NCI-H2029 (cell line): Measurements from ENCODE around the gene NPHP4.

Experiments used
- DNase-seq: peaks from one replicate; lab custom pipeline; 2025; lab: John Stamatoyannopoulos, UW

The NPHP4 gene

GRCh38 chr1:5890346-5891106, 101.7 kb downstream of the NPHP4 start:
- DNase-seq = no peak

GRCh38 chr1:5889901-5890300, 102.3 kb downstream of the NPHP4 start:
- no peak for DNase-seq

- no peak for DNase-seq
Observed at GRCh38 chr1:5889462-5889861, 102.8 kb downstream of the NPHP4 start.

- no peak for DNase-seq
Observed at GRCh38 chr1:5888606-5889211, 103.5 kb downstream of the NPHP4 start.

GRCh38 chr1:5887971-5888361, 104.3 kb downstream of the NPHP4 start:
- DNase-seq = no peak

- no peak for DNase-seq
Observed at GRCh38 chr1:5887349-5887970, 104.8 kb downstream of the NPHP4 start.

- DNase-seq = no peak
Observed at GRCh38 chr1:5886541-5887348, 105.5 kb downstream of the NPHP4 start.

- no peak for DNase-seq
Observed at GRCh38 chr1:5886140-5886483, 106.1 kb downstream of the NPHP4 start.

GRCh38 chr1:5885471-5886139, 106.6 kb downstream of the NPHP4 start:
- no peak for DNase-seq

- DNase-seq = no peak
Observed at GRCh38 chr1:5884110-5884509, 108.1 kb downstream of the NPHP4 start.

- DNase-seq = no peak
Observed at GRCh38 chr1:5883129-5884048, 108.8 kb downstream of the NPHP4 start.

- DNase-seq = no peak
Observed at GRCh38 chr1:5882367-5883128, 109.7 kb downstream of the NPHP4 start.

GRCh38 chr1:5881526-5882222, 110.6 kb downstream of the NPHP4 start:
- no peak for DNase-seq

GRCh38 chr1:5880630-5881405, 111.4 kb downstream of the NPHP4 start:
- DNase-seq = no peak

GRCh38 chr1:5879421-5879820, 112.8 kb downstream of the NPHP4 start:
- DNase-seq = no peak

GRCh38 chr1:5878971-5879370, 113.3 kb downstream of the NPHP4 start:
- DNase-seq = no peak

- no peak for DNase-seq
Observed at GRCh38 chr1:5877683-5878530, 114.3 kb downstream of the NPHP4 start.

- no peak for DNase-seq
Observed at GRCh38 chr1:5877001-5877400, 115.2 kb downstream of the NPHP4 start.
